Ascending aorta (tissue), 2 donors: ENCODE results near the gene RBMS3. TPM values are rescaled to one million over a fixed set of nuclear protein-coding genes. Genes with fewer than 3 reads are reported as not detected.

Source experiments
- DNase-seq, 2 donors: peaks; one replicate each; pipeline ENCODE4 v3.0.0-alpha.2; 2019; ENCODE audit warnings: low spot score in 2 of 2
- H3K27ac ChIP-seq, 2 donors: fragments of 200-600 bp; sonication (generic); one replicate each; pipeline ENCODE4 v1.5.1; 2016 to 2017; ENCODE audit warnings: mild to moderate bottlenecking in 1 of 2
- H3K27me3 ChIP-seq: fragments of 200-600 bp; sonication (generic); one replicate; pipeline ENCODE4 v1.5.1; 2017
- H3K36me3 ChIP-seq, 2 donors: fragments of 200-600 bp; sonication (generic); one replicate each; pipeline ENCODE4 v1.5.1; 2016
- H3K4me1 ChIP-seq, 2 donors: fragments of 200-600 bp; sonication (generic); one replicate each; pipeline ENCODE4 v1.5.1; 2016 to 2017; ENCODE audit warnings: mild to moderate bottlenecking in 1 of 2
- H3K4me3 ChIP-seq, 2 donors: fragments of 200-600 bp; sonication (generic); one replicate each; pipeline ENCODE4 v1.5.1; 2016 to 2017; ENCODE audit warnings: mild to moderate bottlenecking in 1 of 2
- H3K9me3 ChIP-seq, 2 donors: fragments of 200-600 bp; sonication (generic); one replicate each; pipeline ENCODE4 v1.5.1; 2016
- CTCF ChIP-seq, 3 experiments: fragments of 200-600 bp in 2 of 3; fragments of 450-650 bp in 1 of 3; sonication (generic) in 2 of 3; IDR thresholded peaks; one replicate each; pipeline ENCODE4 v1.5.1; 2016 to 2019; ENCODE audit warnings: antibody characterized with exemption in 3 of 3, mild to moderate bottlenecking in 1 of 3, moderate library complexity in 1 of 3
- intact Hi-C: fragments of 100-400 bp; cut with DNase I; formaldehyde crosslinking; loops from one replicate; pipeline ENCODE4 v1.15.1; 2023
- total RNA-seq: library from RNA; depleted of rRNA; stranded (reverse); fragments of >200 nt; gene quantifications from one replicate; pipeline ENCODE4 v1.1.0, GENCODE V29; 2016

Gene RBMS3
- total RNA-seq, 1 donor from 2014 or later, result 65.8 TPM

DNA sequence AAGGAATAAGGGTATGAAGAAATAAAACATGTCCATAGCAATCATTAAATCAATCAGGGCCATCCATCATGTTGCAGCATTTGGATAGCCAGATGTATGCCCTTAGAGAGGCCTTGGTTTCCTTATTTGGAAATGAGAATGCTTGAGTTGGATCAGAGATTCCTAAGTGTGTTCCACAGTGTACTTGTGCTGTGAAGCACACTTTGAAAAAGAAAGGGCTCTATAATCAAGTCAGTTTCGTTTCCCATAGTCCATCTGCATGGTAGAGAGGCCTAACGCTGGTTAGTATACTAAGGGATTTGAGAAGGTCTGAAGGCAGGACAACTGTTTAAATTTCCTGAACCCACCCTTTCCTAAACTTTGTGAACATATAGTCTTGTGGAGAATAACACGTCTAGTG, 30.9 kb downstream of the RBMS3 start:
- Histone ChIP-seq H3K27ac (peak overlapping the region in 1 of 2 donors; percentile 15), H3K9me3 (no peaks in the 10 kb centered on the region), H3K36me3 (no peaks in the 10 kb centered on the region), H3K4me1 (peaks cover 7 to 42% of the 10 kb centered on the region in 2 donors), H3K27me3 (no peaks in the 10 kb centered on the region), H3K4me3 (peak overlapping the region in 1 of 2 donors; percentile 21)
- no peak for TF ChIP-seq CTCF (IDR thresholded peaks at IDR 0.05)
- DNase-seq, result no peak
- intact Hi-C loops, result no loop called here

GRCh38 chr3:29312395-29312794, 31.5 kb downstream of the RBMS3 start:
- Histone ChIP-seq H3K4me3 (peak overlapping the region in 1 of 2 donors; percentile 21), H3K4me1 (peaks cover 7 to 44% of the 10 kb centered on the region in 2 donors), H3K27ac (peak overlapping the region; percentile 35 to 41), H3K9me3 (no peaks in the 10 kb centered on the region), H3K27me3 (no peaks in the 10 kb centered on the region), H3K36me3 (no peaks in the 10 kb centered on the region)
- DNase-seq, result no peak
- intact Hi-C loops, result no loop called here
- TF ChIP-seq CTCF (IDR thresholded peaks at IDR 0.05), result no peak

- intact Hi-C loops, result no loop called here
- H3K4me1 ChIP-seq, result peaks cover 7 to 44% of the 10 kb centered on the region in 2 donors
Measured at GRCh38 chr3:29312960-29313452, 32.1 kb downstream of the RBMS3 start.

GRCh38 chr3:29313981-29314726, 33.3 kb downstream of the RBMS3 start:
- no peak for TF ChIP-seq CTCF (IDR thresholded peaks at IDR 0.05)
- Histone ChIP-seq H3K9me3 (no peaks in the 10 kb centered on the region), H3K36me3 (no peaks in the 10 kb centered on the region), H3K4me1 (peaks cover 7 to 47% of the 10 kb centered on the region in 2 donors), H3K27me3 (no peaks in the 10 kb centered on the region), H3K4me3 (no peak overlapping the region), H3K27ac (peak overlapping the region; percentile 35 to 41)
- intact Hi-C loops, result no loop called here
- no peak for DNase-seq

More at GRCh38 chr3:29312960-29313452, 32.1 kb downstream of the RBMS3 start:
- Histone ChIP-seq H3K27ac (peak overlapping the region; percentile 35 to 41), H3K4me3 (no peak overlapping the region), H3K27me3 (no peaks in the 10 kb centered on the region), H3K9me3 (no peaks in the 10 kb centered on the region), H3K36me3 (no peaks in the 10 kb centered on the region)
- no peak for DNase-seq
- no peak for TF ChIP-seq CTCF (IDR thresholded peaks at IDR 0.05)

DNA sequence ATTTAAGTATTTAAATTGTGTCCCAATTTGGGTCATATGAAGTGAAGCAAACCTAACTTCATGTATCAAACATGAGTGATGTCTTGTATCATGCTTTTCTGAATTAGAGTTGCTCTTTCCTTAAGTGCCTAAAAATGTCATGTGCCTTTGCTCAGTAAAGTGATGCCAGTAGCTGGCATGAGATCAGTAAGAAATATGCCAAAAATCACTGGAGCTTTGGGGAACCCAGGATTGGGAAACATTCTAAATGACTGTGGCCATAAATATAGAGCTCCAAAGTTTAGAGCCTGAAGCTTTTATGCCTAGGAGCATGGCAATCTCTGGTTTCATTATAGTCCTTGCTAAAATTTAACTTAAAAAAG, 33.8 kb downstream of the RBMS3 start:
- no peaks in the 10 kb centered on the region for H3K9me3 ChIP-seq

More for the DNA sequence above, 33.8 kb downstream of the RBMS3 start:
- Histone ChIP-seq H3K4me1 (peaks cover 7 to 49% of the 10 kb centered on the region in 2 donors), H3K27ac (peak overlapping the region in 1 of 2 donors; percentile 41), H3K4me3 (no peak overlapping the region), H3K36me3 (no peaks in the 10 kb centered on the region), H3K27me3 (no peaks in the 10 kb centered on the region)
- DNase-seq, result no peak
- intact Hi-C loops, result no loop called here
- TF ChIP-seq CTCF (IDR thresholded peaks at IDR 0.05), result no peak
